Liver (tissue), 9 donors: ENCODE measurements around the gene DTX4. TPM values are rescaled to one million over a fixed set of nuclear protein-coding genes. Genes with fewer than 3 reads are reported as not detected.
A peak's percentile ranks its signal among the peaks of the same experiment; 100 is the strongest.

Experiments
- DNase-seq: peaks from one replicate; pipeline ENCODE4 v3.0.0-alpha.2; 2017; ENCODE audit warnings: low spot score
- H3K27ac ChIP-seq, 2 donors: one replicate each; pipeline ENCODE4 v1.7.0; 2013; ENCODE audit warnings: inconsistent platforms in 2 of 2, low read length in 2 of 2, control low read depth in 1 of 2, low read depth in 1 of 2, mild to moderate bottlenecking in 1 of 2
- H3K27me3 ChIP-seq, 4 donors: one replicate each; pipeline versions ENCODE4 v1.6.1 to v1.7.0; 2013; ENCODE audit warnings: low read length in 3 of 4, inconsistent platforms in 1 of 4, mild to moderate bottlenecking in 1 of 4, moderate library complexity in 1 of 4; ENCODE audit not compliant: control insufficient read depth in 4 of 4, insufficient read depth in 4 of 4
- H3K36me3 ChIP-seq, 4 donors: one replicate each; pipeline versions ENCODE4 v1.6.1 to v1.7.0; 2013; ENCODE audit warnings: low read length in 3 of 4, mild to moderate bottlenecking in 3 of 4, low read depth in 1 of 4, moderate library complexity in 1 of 4; ENCODE audit not compliant: control insufficient read depth in 4 of 4, insufficient read depth in 3 of 4
- H3K4me1 ChIP-seq, 4 donors: one replicate each; pipeline versions ENCODE4 v1.6.1 to v1.7.0; 2013; ENCODE audit warnings: low read length in 3 of 4, mild to moderate bottlenecking in 3 of 4, moderate library complexity in 1 of 4; ENCODE audit not compliant: control insufficient read depth in 4 of 4, insufficient read depth in 4 of 4
- H3K4me3 ChIP-seq, 3 donors: one replicate each; pipeline versions ENCODE4 v1.6.1 to v1.7.0; 2013; ENCODE audit warnings: low read length in 3 of 3, control low read depth in 1 of 3, low read depth in 1 of 3, mild to moderate bottlenecking in 1 of 3
- H3K9ac ChIP-seq, 2 donors: one replicate each; pipeline ENCODE4 v1.7.0; 2013; ENCODE audit warnings: low read length in 2 of 2, mild to moderate bottlenecking in 2 of 2, moderate library complexity in 2 of 2, control low read depth in 1 of 2, low read depth in 1 of 2
- H3K9me3 ChIP-seq, 4 donors: one replicate each; pipeline versions ENCODE4 v1.6.1 to v1.7.0; 2013; ENCODE audit warnings: low read length in 3 of 4; ENCODE audit not compliant: control insufficient read depth in 4 of 4
- EGR1 ChIP-seq, 2 donors: IDR thresholded peaks; 2 replicates each; pipeline ENCODE4 v1.6.1; 2016 to 2018; ENCODE audit warnings: antibody characterized with exemption in 2 of 2, low read depth in 2 of 2
- FOXA1 ChIP-seq: IDR thresholded peaks from 2 replicates; pipeline ENCODE4 v1.6.1; 2016; ENCODE audit warnings: antibody characterized with exemption
- FOXA2 ChIP-seq: IDR thresholded peaks from 2 replicates; pipeline ENCODE4 v1.6.1; 2016; ENCODE audit warnings: antibody characterized with exemption
- GABPA ChIP-seq, 2 donors: IDR thresholded peaks in 1 of 2; conservative IDR thresholded peaks in 1 of 2; 2 replicates each; pipeline ENCODE4 v1.6.1; 2016; ENCODE audit warnings: antibody characterized with exemption in 2 of 2, mild to moderate bottlenecking in 1 of 2, moderate library complexity in 1 of 2
- HNF4A ChIP-seq, 2 donors: conservative IDR thresholded peaks; 2 replicates each; pipeline ENCODE4 v1.6.1; 2016; ENCODE audit warnings: antibody characterized with exemption in 2 of 2, mild to moderate bottlenecking in 2 of 2
- HNF4G ChIP-seq: IDR thresholded peaks from 2 replicates; pipeline ENCODE4 v1.6.1; 2016; ENCODE audit warnings: antibody characterized with exemption
- JUND ChIP-seq, 2 donors: IDR thresholded peaks; 2 replicates each; pipeline ENCODE4 v1.6.1; 2016; ENCODE audit warnings: antibody characterized with exemption in 2 of 2
- NR2F2 ChIP-seq: IDR thresholded peaks from 2 replicates; pipeline ENCODE4 v1.6.1; 2016; ENCODE audit warnings: antibody characterized with exemption
- RAD21 ChIP-seq, 2 donors: IDR thresholded peaks; 2 replicates each; pipeline ENCODE4 v1.6.1; 2016; ENCODE audit warnings: antibody characterized with exemption in 2 of 2, mild to moderate bottlenecking in 2 of 2
- RXRA ChIP-seq, 2 donors: IDR thresholded peaks; 2 replicates each; pipeline ENCODE4 v1.6.1; 2017 to 2018; ENCODE audit warnings: antibody characterized with exemption in 2 of 2, mild to moderate bottlenecking in 1 of 2
- SP1 ChIP-seq: IDR thresholded peaks from 2 replicates; pipeline ENCODE4 v1.6.1; 2018; ENCODE audit warnings: antibody characterized with exemption, mild to moderate bottlenecking
- TAF1 ChIP-seq: conservative IDR thresholded peaks from 2 replicates; pipeline ENCODE4 v1.6.1; 2016; ENCODE audit warnings: antibody characterized with exemption, mild to moderate bottlenecking
- YY1 ChIP-seq: IDR thresholded peaks from 2 replicates; pipeline ENCODE4 v1.6.1; 2016; ENCODE audit warnings: antibody characterized with exemption, mild to moderate bottlenecking
- WGBS: extraction: QIAGEN DNeasy Blood & Tissue Kit; methylation state at CpG from one replicate; pipeline ENCODE4 v1.1.7; 2013; 5-methylcytosine and 5-hydroxymethylcytosine counted together
- polyA plus RNA-seq, 2 donors: library from polyadenylated mRNA; stranded (reverse) in 1 of 2; unstranded in 1 of 2; fragments of 200-250 nt in 1 of 2; fragments of >200 nt in 1 of 2; fragmentation: Nextera tagmentation in 1 of 2; extraction: Ambion mirVana in 1 of 2; gene quantifications; one replicate each; pipeline versions ENCODE4 v1.2.1 to v1.2.3, GENCODE V29; 2013 to 2015
- total RNA-seq, 2 donors: library from RNA; depleted of rRNA; stranded (reverse); fragments of >200 nt; gene quantifications; one replicate each; pipeline ENCODE4 v1.2.3, GENCODE V29; 2014
- TF ChIP-seq, protein P1 (sequence below): IDR thresholded peaks from 2 replicates; pipeline ENCODE4 v1.6.1; 2016; ENCODE audit warnings: antibody characterized with exemption, mild to moderate bottlenecking
- TF ChIP-seq, protein P2 (sequence below): IDR thresholded peaks from 2 replicates; pipeline ENCODE4 v1.6.1; 2016; ENCODE audit warnings: antibody characterized with exemption
- TF ChIP-seq, protein P3 (sequence below): IDR thresholded peaks from 2 replicates; pipeline ENCODE4 v1.6.1; 2016; ENCODE audit warnings: antibody characterized with exemption
- TF ChIP-seq, protein P4 (sequence below): fragments of 150-350 bp; IDR thresholded peaks from 2 replicates; pipeline ENCODE4 v1.5.1; 2017; ENCODE audit warnings: improper control_type of control experiment, low read depth, low read length; ENCODE audit not compliant: missing input control
- TF ChIP-seq, protein P5 (sequence below): IDR thresholded peaks from 2 replicates; pipeline ENCODE4 v1.6.1; 2016; ENCODE audit warnings: antibody characterized with exemption
- donor health status: healthy.
- donor health status: healthy.
- donor health status: healthy.
- donor health status: healthy.
- donor health status: healthy.

DTX4 gene
- total and polyA plus RNA-seq, 4 donors: 7.5 to 21.4 (median 14.3) TPM

DNA sequence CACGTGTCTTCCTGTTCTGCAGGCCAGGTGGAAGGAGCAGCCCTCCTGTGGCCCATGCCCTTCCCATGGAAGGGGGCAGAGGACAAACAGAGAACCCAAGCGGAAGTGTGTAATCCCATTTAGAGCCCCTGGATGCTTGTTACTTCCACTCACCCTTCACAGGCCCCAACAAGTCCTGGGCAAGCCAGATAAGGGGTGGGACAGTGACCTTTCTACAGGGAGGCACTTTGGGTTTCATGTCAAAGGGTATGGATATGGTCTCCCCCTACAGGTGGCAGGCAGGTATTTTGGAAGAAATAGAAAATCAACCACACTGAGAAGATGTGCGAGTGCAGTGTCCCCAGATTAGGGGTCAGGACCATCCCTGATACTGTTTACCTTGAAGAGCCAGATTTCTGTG is 29.4 kb downstream of the DTX4 start:
- Histone ChIP-seq H3K4me1 (peaks cover 2 to 16% (median 10%) of the 10 kb centered on the region in 4 donors), H3K4me3 (no peak overlapping the region), H3K27ac (no peak overlapping the region), H3K9me3 (no peaks in the 10 kb centered on the region), H3K9ac (no peak overlapping the region), H3K27me3 (no peaks in the 10 kb centered on the region), H3K36me3 (peaks cover 2 to 62% (median 34%) of the 10 kb centered on the region in 4 donors)
- TF ChIP-seq, protein P1, sequence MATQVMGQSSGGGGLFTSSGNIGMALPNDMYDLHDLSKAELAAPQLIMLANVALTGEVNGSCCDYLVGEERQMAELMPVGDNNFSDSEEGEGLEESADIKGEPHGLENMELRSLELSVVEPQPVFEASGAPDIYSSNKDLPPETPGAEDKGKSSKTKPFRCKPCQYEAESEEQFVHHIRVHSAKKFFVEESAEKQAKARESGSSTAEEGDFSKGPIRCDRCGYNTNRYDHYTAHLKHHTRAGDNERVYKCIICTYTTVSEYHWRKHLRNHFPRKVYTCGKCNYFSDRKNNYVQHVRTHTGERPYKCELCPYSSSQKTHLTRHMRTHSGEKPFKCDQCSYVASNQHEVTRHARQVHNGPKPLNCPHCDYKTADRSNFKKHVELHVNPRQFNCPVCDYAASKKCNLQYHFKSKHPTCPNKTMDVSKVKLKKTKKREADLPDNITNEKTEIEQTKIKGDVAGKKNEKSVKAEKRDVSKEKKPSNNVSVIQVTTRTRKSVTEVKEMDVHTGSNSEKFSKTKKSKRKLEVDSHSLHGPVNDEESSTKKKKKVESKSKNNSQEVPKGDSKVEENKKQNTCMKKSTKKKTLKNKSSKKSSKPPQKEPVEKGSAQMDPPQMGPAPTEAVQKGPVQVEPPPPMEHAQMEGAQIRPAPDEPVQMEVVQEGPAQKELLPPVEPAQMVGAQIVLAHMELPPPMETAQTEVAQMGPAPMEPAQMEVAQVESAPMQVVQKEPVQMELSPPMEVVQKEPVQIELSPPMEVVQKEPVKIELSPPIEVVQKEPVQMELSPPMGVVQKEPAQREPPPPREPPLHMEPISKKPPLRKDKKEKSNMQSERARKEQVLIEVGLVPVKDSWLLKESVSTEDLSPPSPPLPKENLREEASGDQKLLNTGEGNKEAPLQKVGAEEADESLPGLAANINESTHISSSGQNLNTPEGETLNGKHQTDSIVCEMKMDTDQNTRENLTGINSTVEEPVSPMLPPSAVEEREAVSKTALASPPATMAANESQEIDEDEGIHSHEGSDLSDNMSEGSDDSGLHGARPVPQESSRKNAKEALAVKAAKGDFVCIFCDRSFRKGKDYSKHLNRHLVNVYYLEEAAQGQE: no peak
- TF ChIP-seq RXRA (IDR thresholded peaks at IDR 0.05) (peak; percentile 55 to 82), JUND (IDR thresholded peaks at IDR 0.05) (no peak), HNF4A (conservative IDR thresholded peaks at IDR 0.05) (peak; percentile 15 to 34), HNF4G (no peak), EGR1 (IDR thresholded peaks at IDR 0.05; ENCODE audit: low read depth in 2 of 2) (no peak), SP1 (peak; percentile 20), NR2F2 (no peak), GABPA (IDR thresholded peaks at IDR 0.05 in 1 of 2, conservative IDR thresholded peaks at IDR 0.05 in 1 of 2) (no peak), FOXA2 (no peak), FOXA1 (no peak), TAF1 (no peak), YY1 (no peak), RAD21 (IDR thresholded peaks at IDR 0.05) (peak; percentile 75 to 83)
- TF ChIP-seq, protein P2, sequence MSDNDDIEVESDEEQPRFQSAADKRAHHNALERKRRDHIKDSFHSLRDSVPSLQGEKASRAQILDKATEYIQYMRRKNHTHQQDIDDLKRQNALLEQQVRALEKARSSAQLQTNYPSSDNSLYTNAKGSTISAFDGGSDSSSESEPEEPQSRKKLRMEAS: no peak
- TF ChIP-seq, protein P3, sequence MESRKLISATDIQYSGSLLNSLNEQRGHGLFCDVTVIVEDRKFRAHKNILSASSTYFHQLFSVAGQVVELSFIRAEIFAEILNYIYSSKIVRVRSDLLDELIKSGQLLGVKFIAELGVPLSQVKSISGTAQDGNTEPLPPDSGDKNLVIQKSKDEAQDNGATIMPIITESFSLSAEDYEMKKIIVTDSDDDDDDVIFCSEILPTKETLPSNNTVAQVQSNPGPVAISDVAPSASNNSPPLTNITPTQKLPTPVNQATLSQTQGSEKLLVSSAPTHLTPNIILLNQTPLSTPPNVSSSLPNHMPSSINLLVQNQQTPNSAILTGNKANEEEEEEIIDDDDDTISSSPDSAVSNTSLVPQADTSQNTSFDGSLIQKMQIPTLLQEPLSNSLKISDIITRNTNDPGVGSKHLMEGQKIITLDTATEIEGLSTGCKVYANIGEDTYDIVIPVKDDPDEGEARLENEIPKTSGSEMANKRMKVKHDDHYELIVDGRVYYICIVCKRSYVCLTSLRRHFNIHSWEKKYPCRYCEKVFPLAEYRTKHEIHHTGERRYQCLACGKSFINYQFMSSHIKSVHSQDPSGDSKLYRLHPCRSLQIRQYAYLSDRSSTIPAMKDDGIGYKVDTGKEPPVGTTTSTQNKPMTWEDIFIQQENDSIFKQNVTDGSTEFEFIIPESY: no peak
- TF ChIP-seq, protein P4, sequence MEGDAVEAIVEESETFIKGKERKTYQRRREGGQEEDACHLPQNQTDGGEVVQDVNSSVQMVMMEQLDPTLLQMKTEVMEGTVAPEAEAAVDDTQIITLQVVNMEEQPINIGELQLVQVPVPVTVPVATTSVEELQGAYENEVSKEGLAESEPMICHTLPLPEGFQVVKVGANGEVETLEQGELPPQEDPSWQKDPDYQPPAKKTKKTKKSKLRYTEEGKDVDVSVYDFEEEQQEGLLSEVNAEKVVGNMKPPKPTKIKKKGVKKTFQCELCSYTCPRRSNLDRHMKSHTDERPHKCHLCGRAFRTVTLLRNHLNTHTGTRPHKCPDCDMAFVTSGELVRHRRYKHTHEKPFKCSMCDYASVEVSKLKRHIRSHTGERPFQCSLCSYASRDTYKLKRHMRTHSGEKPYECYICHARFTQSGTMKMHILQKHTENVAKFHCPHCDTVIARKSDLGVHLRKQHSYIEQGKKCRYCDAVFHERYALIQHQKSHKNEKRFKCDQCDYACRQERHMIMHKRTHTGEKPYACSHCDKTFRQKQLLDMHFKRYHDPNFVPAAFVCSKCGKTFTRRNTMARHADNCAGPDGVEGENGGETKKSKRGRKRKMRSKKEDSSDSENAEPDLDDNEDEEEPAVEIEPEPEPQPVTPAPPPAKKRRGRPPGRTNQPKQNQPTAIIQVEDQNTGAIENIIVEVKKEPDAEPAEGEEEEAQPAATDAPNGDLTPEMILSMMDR: peak; percentile 58
- TF ChIP-seq, protein P5, sequence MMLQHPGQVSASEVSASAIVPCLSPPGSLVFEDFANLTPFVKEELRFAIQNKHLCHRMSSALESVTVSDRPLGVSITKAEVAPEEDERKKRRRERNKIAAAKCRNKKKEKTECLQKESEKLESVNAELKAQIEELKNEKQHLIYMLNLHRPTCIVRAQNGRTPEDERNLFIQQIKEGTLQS: no peak
- DNase-seq: no peak
- 76% methylated on average over 3 of the region's 3 CpGs for WGBS
